GM23338 (cell line): ENCODE measurements around the gene ATP10D. TPM values are rescaled to one million over a fixed set of nuclear protein-coding genes. Genes with fewer than 3 reads are reported as not detected.

Experiments used
- ATAC-seq: fragments of 200-7000 bp; cut with Tn5 transposase; 3 replicates; pipeline ENCODE4 v1.9.1; 2020
- DNase-seq: peaks from one replicate; pipeline ENCODE4 v3.0.0-alpha.2; 2015; ENCODE audit warnings: low spot score
- H2AFZ ChIP-seq: fragments of 200-600 bp; sonication (generic); 2 replicates; pipeline ENCODE4 v1.8.0; 2016; ENCODE audit warnings: antibody characterized with exemption, mild to moderate bottlenecking, moderate library complexity
- H3F3A ChIP-seq: fragments of 200-600 bp; sonication (generic); replicated peaks from 2 replicates; pipeline ENCODE4 v1.8.0; 2017; ENCODE audit warnings: antibody characterized with exemption, mixed run types, low read depth
- H3K27ac ChIP-seq: fragments of 200-600 bp; sonication (generic); 2 replicates; pipeline ENCODE4 v1.6.1; 2016; ENCODE audit warnings: low read depth
- H3K27me3 ChIP-seq: fragments of 200-600 bp; sonication (generic); 2 replicates; pipeline ENCODE4 v1.8.0; 2016; ENCODE audit warnings: mild to moderate bottlenecking, mixed run types, moderate library complexity; ENCODE audit not compliant: insufficient read depth
- H3K36me3 ChIP-seq: fragments of 200-600 bp; sonication (generic); 2 replicates; pipeline ENCODE4 v1.8.0; 2016; ENCODE audit warnings: mild to moderate bottlenecking; ENCODE audit not compliant: insufficient read depth
- H3K4me1 ChIP-seq: fragments of 200-600 bp; sonication (generic); 2 replicates; pipeline ENCODE4 v1.8.0; 2016; ENCODE audit warnings: mild to moderate bottlenecking, moderate library complexity; ENCODE audit not compliant: insufficient read depth
- H3K4me2 ChIP-seq: fragments of 200-600 bp; sonication (generic); 2 replicates; pipeline ENCODE4 v1.7.1; 2017; ENCODE audit warnings: mixed run types
- H3K4me3 ChIP-seq: fragments of 200-600 bp; sonication (generic); 2 replicates; pipeline ENCODE4 v1.6.1; 2016; ENCODE audit warnings: mixed run types
- H3K79me2 ChIP-seq: fragments of 200-600 bp; sonication (generic); replicated peaks from 2 replicates; pipeline ENCODE4 v1.8.0; 2017; ENCODE audit warnings: mild to moderate bottlenecking; ENCODE audit not compliant: insufficient read depth
- H3K9me2 ChIP-seq: fragments of 200-600 bp; sonication (generic); 2 replicates; pipeline ENCODE4 v1.8.0; 2017; ENCODE audit not compliant: insufficient read depth
- H4K20me1 ChIP-seq: fragments of 200-600 bp; sonication (generic); replicated peaks from 2 replicates; pipeline ENCODE4 v1.8.0; 2017; ENCODE audit warnings: mild to moderate bottlenecking; ENCODE audit not compliant: insufficient read depth
- H3K27ac Mint-ChIP-seq: 2 replicates; pipeline ENCODE4 v1.8.0; 2020; ENCODE audit warnings: inconsistent platforms, mild to moderate bottlenecking, moderate library complexity, mixed read lengths
- H3K27me3 Mint-ChIP-seq: 3 replicates; pipeline ENCODE4 v1.8.0; 2022; ENCODE audit warnings: low read depth, mild to moderate bottlenecking, moderate library complexity, mixed read lengths, inconsistent platforms; ENCODE audit not compliant: insufficient read depth, poor library complexity
- H3K36me3 Mint-ChIP-seq: 3 replicates; pipeline ENCODE4 v1.8.0; 2021; ENCODE audit warnings: low read depth, mild to moderate bottlenecking, inconsistent platforms, moderate library complexity, mixed read lengths
- H3K4me1 Mint-ChIP-seq: 3 replicates; pipeline ENCODE4 v1.8.0; 2020; ENCODE audit warnings: mild to moderate bottlenecking, inconsistent platforms, mixed read lengths
- H3K4me3 Mint-ChIP-seq: 3 replicates; pipeline ENCODE4 v1.8.0; 2021; ENCODE audit warnings: moderate library complexity, mild to moderate bottlenecking, inconsistent platforms, mixed read lengths
- H3K9me3 Mint-ChIP-seq: 3 replicates; pipeline ENCODE4 v1.8.0; 2020; ENCODE audit warnings: moderate library complexity, mild to moderate bottlenecking, inconsistent platforms, mixed read lengths
- ETS1 ChIP-seq: IDR thresholded peaks from 2 replicates; pipeline ENCODE4 v1.6.1; 2016; ENCODE audit warnings: antibody characterized with exemption
- EZH2phosphoT487 ChIP-seq: fragments of 200-600 bp; sonication (generic); IDR thresholded peaks from one replicate; pipeline ENCODE4 v1.8.1; 2018; ENCODE audit warnings: antibody characterized with exemption; ENCODE audit not compliant: unreplicated experiment
- JUNB ChIP-seq: IDR thresholded peaks from one replicate; pipeline ENCODE4 v1.6.1; 2016; ENCODE audit warnings: antibody characterized with exemption; ENCODE audit not compliant: unreplicated experiment
- POLR2AphosphoS5 ChIP-seq: IDR thresholded peaks from 2 replicates; pipeline ENCODE4 v1.6.1; 2016; ENCODE audit warnings: antibody characterized with exemption, low read depth
- STAT1 ChIP-seq: IDR thresholded peaks from one replicate; pipeline ENCODE4 v1.6.1; 2016; ENCODE audit warnings: antibody characterized with exemption; ENCODE audit not compliant: unreplicated experiment
- polyA plus RNA-seq: library from polyadenylated mRNA; unstranded; fragments of >200 nt; fragmentation: Nextera tagmentation; extraction: Ambion mirVana; gene quantifications from 2 replicates; pipeline ENCODE4 v1.2.1, GENCODE V29; 2016
- total RNA-seq: library from RNA; depleted of rRNA; stranded (reverse); fragments of >200 nt; shearing (Covaris generic); gene quantifications from 2 replicates; pipeline ENCODE4 v1.2.3, GENCODE V29; 2014
- TF ChIP-seq, protein P1 (sequence below): fragments of 250-450 bp; sonication (Bioruptor Pico); IDR thresholded peaks from 2 replicates; pipeline ENCODE4 v1.5.0; 2020; ENCODE audit warnings: mild to moderate bottlenecking, moderate library complexity
- TF ChIP-seq, protein P2 (sequence below), 2 experiments: fragments of 200-600 bp in 1 of 2; sonication (generic) in 1 of 2; conservative IDR thresholded peaks; 2 replicates each; pipeline versions ENCODE4 v1.5.1 to v1.6.1; 2016 to 2017; ENCODE audit warnings: antibody characterized with exemption in 2 of 2, low read depth in 2 of 2, mild to moderate bottlenecking in 2 of 2, moderate library complexity in 1 of 2

Gene ATP10D
- total and polyA plus RNA-seq, 2 experiments from 2014 or later, result 4.5 to 4.7 TPM

GRCh38 chr4:47483745-47484144, 1.3 kb upstream of the ATP10D start:
- H3K4me1 Mint-ChIP-seq, result peaks cover 14% of the 10 kb centered on the region; the same call in 2 of the 3 replicates
- no peaks in the 10 kb centered on the region for H4K20me1 ChIP-seq
- H3K36me3 Mint-ChIP-seq, result no peaks in the 10 kb centered on the region
- no peak overlapping the region for H3K27ac Mint-ChIP-seq
- H3K9me2 ChIP-seq, result no peaks in the 10 kb centered on the region
- H3F3A ChIP-seq, result no peaks in the 10 kb centered on the region
- H3K4me3 Mint-ChIP-seq, result no peak overlapping the region
- H3K4me1 ChIP-seq, result no peaks in the 10 kb centered on the region; the same call in 1 of the 2 replicates
- H3K27me3 Mint-ChIP-seq, result peaks cover 7% of the 10 kb centered on the region
- no peaks in the 10 kb centered on the region for H3K36me3 ChIP-seq
- no peaks in the 10 kb centered on the region for H3K79me2 ChIP-seq
- no peaks in the 10 kb centered on the region for H3K9me3 Mint-ChIP-seq
- no peaks in the 10 kb centered on the region for H3K27me3 ChIP-seq
- no peak overlapping the region for H3K4me3 ChIP-seq
- no peak overlapping the region for H3K4me2 ChIP-seq
- ATAC-seq (no peak), DNase-seq (no peak)
- no peak for TF ChIP-seq POLR2AphosphoS5
- no peak for TF ChIP-seq JUNB
- TF ChIP-seq, protein P1, sequence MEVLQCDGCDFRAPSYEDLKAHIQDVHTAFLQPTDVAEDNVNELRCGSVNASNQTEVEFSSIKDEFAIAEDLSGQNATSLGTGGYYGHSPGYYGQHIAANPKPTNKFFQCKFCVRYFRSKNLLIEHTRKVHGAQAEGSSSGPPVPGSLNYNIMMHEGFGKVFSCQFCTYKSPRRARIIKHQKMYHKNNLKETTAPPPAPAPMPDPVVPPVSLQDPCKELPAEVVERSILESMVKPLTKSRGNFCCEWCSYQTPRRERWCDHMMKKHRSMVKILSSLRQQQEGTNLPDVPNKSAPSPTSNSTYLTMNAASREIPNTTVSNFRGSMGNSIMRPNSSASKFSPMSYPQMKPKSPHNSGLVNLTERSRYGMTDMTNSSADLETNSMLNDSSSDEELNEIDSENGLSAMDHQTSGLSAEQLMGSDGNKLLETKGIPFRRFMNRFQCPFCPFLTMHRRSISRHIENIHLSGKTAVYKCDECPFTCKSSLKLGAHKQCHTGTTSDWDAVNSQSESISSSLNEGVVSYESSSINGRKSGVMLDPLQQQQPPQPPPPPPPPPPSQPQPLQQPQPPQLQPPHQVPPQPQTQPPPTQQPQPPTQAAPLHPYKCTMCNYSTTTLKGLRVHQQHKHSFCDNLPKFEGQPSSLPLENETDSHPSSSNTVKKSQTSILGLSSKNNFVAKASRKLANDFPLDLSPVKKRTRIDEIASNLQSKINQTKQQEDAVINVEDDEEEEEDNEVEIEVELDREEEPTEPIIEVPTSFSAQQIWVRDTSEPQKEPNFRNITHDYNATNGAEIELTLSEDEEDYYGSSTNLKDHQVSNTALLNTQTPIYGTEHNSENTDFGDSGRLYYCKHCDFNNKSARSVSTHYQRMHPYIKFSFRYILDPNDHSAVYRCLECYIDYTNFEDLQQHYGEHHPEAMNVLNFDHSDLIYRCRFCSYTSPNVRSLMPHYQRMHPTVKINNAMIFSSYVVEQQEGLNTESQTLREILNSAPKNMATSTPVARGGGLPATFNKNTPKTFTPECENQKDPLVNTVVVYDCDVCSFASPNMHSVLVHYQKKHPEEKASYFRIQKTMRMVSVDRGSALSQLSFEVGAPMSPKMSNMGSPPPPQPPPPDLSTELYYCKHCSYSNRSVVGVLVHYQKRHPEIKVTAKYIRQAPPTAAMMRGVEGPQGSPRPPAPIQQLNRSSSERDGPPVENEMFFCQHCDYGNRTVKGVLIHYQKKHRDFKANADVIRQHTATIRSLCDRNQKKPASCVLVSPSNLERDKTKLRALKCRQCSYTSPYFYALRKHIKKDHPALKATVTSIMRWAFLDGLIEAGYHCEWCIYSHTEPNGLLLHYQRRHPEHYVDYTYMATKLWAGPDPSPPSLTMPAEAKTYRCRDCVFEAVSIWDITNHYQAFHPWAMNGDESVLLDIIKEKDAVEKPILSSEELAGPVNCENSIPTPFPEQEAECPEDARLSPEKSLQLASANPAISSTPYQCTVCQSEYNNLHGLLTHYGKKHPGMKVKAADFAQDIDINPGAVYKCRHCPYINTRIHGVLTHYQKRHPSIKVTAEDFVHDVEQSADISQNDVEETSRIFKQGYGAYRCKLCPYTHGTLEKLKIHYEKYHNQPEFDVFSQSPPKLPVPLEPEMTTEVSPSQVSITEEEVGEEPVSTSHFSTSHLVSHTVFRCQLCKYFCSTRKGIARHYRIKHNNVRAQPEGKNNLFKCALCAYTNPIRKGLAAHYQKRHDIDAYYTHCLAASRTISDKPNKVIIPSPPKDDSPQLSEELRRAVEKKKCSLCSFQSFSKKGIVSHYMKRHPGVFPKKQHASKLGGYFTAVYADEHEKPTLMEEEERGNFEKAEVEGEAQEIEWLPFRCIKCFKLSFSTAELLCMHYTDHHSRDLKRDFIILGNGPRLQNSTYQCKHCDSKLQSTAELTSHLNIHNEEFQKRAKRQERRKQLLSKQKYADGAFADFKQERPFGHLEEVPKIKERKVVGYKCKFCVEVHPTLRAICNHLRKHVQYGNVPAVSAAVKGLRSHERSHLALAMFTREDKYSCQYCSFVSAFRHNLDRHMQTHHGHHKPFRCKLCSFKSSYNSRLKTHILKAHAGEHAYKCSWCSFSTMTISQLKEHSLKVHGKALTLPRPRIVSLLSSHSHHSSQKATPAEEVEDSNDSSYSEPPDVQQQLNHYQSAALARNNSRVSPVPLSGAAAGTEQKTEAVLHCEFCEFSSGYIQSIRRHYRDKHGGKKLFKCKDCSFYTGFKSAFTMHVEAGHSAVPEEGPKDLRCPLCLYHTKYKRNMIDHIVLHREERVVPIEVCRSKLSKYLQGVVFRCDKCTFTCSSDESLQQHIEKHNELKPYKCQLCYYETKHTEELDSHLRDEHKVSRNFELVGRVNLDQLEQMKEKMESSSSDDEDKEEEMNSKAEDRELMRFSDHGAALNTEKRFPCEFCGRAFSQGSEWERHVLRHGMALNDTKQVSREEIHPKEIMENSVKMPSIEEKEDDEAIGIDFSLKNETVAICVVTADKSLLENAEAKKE (CRISPR knock-in tag), result no peak
- no peak for TF ChIP-seq STAT1
- TF ChIP-seq, protein P2, sequence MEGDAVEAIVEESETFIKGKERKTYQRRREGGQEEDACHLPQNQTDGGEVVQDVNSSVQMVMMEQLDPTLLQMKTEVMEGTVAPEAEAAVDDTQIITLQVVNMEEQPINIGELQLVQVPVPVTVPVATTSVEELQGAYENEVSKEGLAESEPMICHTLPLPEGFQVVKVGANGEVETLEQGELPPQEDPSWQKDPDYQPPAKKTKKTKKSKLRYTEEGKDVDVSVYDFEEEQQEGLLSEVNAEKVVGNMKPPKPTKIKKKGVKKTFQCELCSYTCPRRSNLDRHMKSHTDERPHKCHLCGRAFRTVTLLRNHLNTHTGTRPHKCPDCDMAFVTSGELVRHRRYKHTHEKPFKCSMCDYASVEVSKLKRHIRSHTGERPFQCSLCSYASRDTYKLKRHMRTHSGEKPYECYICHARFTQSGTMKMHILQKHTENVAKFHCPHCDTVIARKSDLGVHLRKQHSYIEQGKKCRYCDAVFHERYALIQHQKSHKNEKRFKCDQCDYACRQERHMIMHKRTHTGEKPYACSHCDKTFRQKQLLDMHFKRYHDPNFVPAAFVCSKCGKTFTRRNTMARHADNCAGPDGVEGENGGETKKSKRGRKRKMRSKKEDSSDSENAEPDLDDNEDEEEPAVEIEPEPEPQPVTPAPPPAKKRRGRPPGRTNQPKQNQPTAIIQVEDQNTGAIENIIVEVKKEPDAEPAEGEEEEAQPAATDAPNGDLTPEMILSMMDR (conservative IDR thresholded peaks at IDR 0.05; ENCODE audit: low read depth in 2 of 2), result peak in 1 of 2 experiments; percentile 14; a peak in 1 of 4 replicates
- no peak for TF ChIP-seq ETS1
- TF ChIP-seq EZH2phosphoT487, result no peak
- H2AFZ ChIP-seq, result peak overlapping the region; percentile 49
- H3K27ac ChIP-seq, result no peak overlapping the region
